HepG2 (cell line): Measurements from ENCODE around the gene EPN2.

ENCODE experiments used
- CTCF ChIP-seq: sonication (generic); formaldehyde crosslinking; IDR thresholded peaks from 2 replicates; pipeline ENCODE4 v1.5.0; 2020; ENCODE audit warnings: mild to moderate bottlenecking, missing genetic modification reagents, moderate library complexity
- EZH2 ChIP-seq: conservative IDR thresholded peaks from 2 replicates; pipeline ENCODE4 v1.6.1; 2012; ENCODE audit warnings: mild to moderate bottlenecking, low read depth, low read length, moderate library complexity
- MYNN ChIP-seq: sonication (generic); formaldehyde crosslinking; IDR thresholded peaks from 2 replicates; pipeline ENCODE4 v1.4.0; 2020; ENCODE audit warnings: mild to moderate bottlenecking, low read depth, missing genetic modification reagents
- TGIF2 ChIP-seq: IDR thresholded peaks from 2 replicates; pipeline ENCODE4 v1.6.1; 2016; ENCODE audit warnings: control low read depth, missing compliant biosample characterization
- ZHX1 ChIP-seq: sonication (generic); formaldehyde crosslinking; IDR thresholded peaks from 2 replicates; pipeline ENCODE4 v1.8.1; 2022; ENCODE audit warnings: low read depth, mild to moderate bottlenecking, missing genetic modification reagents
- ZNF839 ChIP-seq: sonication (generic); formaldehyde crosslinking; IDR thresholded peaks from 2 replicates; pipeline ENCODE4 v1.4.0; 2020; ENCODE audit warnings: missing genetic modification reagents, mild to moderate bottlenecking, borderline replicate concordance
- ZNF891 ChIP-seq: sonication (generic); formaldehyde crosslinking; IDR thresholded peaks from 2 replicates; pipeline ENCODE4 v1.5.0; 2020; ENCODE audit warnings: mild to moderate bottlenecking, missing genetic modification reagents
- ZSCAN20 ChIP-seq: sonication (generic); formaldehyde crosslinking; IDR thresholded peaks from 2 replicates; pipeline ENCODE4 v1.4.0; 2020; ENCODE audit warnings: missing genetic modification reagents, mild to moderate bottlenecking, borderline replicate concordance

- no peak for TF ChIP-seq ZNF839 (CRISPR knock-in tag)
- TF ChIP-seq MYNN = no peak
- no peak for TF ChIP-seq TGIF2 (CRISPR knock-in tag)
- no peak for TF ChIP-seq CTCF (CRISPR knock-in tag)
- TF ChIP-seq ZSCAN20 (CRISPR knock-in tag) = no peak
- no peak for TF ChIP-seq EZH2
- no peak for TF ChIP-seq ZHX1
- no peak for TF ChIP-seq ZNF891 (CRISPR knock-in tag)
Measured at GRCh38 chr17:19258371-19258770, 21.2 kb downstream of the EPN2 start.
